HG03354 (cell line): ENCODE data around the gene FOXK2.
"Not testable (repeated sequence)": the region's sequence is repeated elsewhere in the genome, so short reads cannot be mapped to it uniquely, and the experiment has no call there.

Experiments
- ATAC-seq: cut with Tn5 transposase; IDR thresholded peaks from one replicate; pipeline ENCODE4 v1.9.1; 2021; ENCODE audit warnings: mild to moderate bottlenecking; ENCODE audit not compliant: unreplicated experiment, poor library complexity, severe bottlenecking

Gene FOXK2

GRCh38 chr17:82585935-82586575 is 66.5 kb downstream of the FOXK2 start:
- ATAC-seq, result not testable (repeated sequence)

DNA sequence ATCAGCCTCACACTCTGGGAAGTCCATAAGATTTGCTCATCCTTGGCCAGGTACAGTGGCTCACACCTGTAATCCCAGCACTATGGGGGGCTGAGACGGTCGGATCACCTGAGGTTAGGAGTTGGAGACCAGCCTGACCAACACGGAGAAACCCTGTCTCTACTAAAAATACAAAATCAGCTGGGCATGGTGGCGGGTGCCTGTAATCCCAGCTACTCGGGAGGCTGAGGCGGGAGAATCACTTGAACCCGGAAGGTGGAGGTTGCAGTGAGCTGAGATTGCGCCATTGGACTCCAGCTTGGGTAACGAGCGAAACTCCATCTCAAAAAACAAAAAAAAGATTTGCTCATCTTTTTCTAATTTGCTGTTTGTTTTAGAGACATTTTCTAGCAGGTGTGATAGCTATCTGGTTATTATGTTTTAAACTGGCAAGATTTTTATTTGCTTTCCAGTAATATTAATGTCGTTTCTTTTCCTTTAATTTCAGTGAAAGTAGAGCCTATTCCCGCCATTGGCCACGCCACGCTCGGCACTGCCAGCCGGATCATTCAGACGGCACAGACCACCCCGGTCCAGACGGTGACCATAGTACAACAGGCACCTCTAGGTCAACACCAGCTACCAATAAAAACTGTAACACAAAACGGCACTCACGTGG is 67.2 kb downstream of the FOXK2 start:
- no peak for ATAC-seq

- ATAC-seq, result no peak
Observed at GRCh38 chr17:82587234-82588086, 67.9 kb downstream of the FOXK2 start.

DNA sequence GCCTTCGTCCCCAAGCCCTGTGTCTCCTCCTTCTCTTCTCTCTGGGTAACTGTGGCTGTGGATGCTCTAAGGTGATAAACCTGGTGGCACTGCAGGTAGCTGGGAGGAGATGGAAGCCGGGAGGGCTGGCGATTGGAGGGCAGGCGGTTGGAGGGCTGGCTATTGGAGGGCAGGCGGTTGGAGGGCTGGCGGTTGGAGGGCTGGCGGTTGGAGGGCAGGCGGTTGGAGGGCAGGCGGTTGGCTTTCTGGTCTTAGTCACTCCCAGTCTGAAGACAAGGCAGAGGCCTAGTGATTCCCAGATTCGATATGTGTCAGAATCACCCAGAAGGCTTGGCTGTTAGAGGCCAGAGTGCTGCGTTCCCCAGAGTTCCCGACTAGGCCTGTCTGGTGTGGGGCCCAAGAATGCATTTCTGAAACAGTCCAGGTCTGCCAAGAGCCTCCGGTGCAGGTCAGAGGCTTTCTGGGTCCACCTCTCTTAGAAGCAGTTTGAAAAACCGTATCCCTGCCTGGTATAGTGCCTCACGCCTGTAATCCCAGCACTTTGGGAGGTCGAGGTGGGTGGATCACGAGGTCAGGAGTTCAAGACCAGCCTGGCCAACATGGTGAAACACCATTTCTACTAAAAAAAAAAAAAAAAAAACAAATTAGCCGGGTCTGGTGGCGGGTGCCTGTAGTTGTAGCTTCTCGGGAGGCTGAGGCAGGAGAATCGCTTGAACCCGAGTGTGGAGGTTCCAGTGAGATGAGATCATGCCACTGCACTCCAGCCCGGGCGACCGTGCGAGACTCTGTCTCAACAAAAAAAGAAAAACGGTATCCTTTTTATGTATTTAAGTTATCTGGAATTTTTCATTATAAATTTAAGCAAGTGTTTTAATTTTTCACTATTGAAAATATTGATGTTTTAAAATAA is 69.0 kb downstream of the FOXK2 start:
- no peak for ATAC-seq

GRCh38 chr17:82589851-82590180 is 70.3 kb downstream of the FOXK2 start:
- no peak for ATAC-seq

- ATAC-seq, result no peak
Observed at GRCh38 chr17:82590216-82590615, 70.7 kb downstream of the FOXK2 start.

DNA sequence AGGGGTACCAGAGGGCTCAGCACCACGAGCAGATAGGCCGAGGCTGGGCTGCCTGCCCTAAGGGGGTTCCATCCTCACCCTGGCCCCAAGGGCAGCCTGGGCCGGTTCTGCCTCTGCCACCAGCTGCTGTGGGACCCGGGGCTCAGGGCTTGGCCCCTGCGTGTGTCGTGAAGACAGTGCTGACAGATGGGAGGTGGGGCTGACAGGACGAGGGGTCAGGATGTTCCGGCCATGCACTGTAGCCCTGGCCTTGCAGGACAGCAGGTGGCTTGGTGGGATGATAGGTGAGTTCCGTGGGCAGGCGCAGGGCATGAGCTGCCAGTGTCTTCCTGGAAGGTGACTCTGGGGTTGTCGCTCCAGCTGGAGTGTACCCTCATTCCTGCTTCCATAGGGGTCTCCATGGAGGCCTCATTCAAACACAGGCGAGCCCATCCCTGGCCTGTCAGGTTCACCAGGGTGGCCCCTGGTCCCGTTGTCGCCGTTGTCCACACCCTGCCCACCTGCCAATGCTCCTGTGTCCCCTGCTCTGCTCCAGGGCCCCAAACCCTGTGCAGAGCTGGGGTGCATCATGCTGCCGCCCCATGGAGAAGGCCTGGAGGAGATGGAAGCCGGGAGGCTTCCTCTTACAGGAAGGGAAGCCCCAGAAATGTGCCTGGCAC is 71.5 kb downstream of the FOXK2 start:
- ATAC-seq, result no peak

GRCh38 chr17:82592289-82592766 is 72.8 kb downstream of the FOXK2 start:
- no peak for ATAC-seq

DNA sequence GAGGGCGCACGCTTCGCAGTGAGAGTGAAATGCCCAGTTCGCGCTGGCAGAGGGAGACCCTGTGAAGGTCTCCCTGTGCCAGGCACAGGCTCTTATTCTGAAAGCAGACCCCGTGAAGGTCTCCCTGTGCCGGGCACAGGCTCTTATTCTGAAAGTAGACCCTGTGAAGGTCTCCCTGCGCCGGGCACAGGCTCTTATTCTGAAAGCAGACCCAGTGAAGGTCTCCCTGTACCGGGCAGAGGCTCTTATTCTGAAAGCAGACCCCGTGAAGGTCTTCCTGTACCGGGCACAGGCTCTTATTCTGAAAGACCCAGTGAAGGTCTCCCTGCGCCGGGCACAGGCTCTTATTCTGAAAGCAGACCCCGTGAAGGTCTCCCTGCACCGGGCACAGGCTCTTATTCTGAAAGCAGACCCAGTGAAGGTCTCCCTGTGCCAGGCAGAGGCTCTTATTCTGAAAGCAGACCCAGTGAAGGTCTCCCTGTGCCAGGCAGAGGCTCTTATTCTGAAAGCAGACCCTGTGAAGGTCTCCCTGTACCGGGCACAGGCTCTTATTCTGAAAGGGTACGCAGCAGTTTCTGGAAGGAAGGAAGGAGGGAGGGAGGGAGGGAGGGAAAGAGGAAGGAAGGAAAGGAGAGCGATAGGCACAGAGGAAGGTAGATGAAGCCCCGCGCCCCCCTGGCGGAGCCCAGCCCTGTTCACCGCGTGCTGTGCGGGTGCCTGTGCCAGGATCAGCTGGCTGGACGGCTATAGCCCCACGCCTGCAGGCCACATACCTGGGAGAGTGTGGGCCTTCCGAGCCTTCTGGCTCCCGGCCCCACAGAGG is 73.4 kb downstream of the FOXK2 start:
- ATAC-seq, result no peak

GRCh38 chr17:82593590-82594087 is 74.1 kb downstream of the FOXK2 start:
- no peak for ATAC-seq

DNA sequence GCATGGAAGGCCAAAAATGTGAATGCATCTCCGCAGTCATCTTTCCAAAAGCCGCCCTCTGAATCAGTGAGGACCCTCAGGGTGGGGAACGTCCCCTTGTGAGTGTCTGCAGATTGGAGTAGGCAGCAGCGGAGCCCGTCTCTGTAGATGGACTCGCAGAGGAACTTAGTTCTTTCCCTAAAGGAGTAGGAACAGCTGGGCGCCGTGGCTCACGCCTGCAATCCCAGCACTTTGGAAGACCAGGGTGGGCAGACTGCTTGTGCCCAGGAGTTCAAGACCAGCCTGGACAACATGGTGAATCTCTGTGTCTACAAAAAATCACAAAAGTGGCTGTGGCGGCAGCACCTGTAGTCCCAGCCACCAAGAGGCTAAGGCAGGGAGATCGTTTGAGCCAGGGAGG is 75.0 kb downstream of the FOXK2 start:
- ATAC-seq, result no peak

DNA sequence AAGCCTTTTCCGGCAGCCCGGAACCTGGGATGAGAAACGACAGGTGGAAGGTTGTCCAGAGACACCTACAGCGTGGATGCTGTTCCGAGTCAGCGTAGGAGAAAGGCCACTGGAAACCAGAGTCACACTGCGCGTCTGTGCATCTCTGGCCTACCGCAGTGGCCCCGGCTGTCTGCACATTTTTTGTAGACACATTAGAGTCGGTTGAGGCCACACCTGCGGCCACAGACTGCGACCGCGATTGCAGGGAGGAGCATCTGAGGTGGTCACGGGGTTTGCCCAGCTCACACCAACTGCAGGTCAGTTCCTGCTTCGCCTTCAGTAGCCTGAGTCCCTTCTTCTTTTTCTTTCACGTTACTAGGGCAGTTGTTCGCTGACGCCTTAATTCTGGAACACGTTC is 76.4 kb downstream of the FOXK2 start:
- ATAC-seq, result no peak

GRCh38 chr17:82596296-82596695 is 76.8 kb downstream of the FOXK2 start:
- ATAC-seq, result no peak

DNA sequence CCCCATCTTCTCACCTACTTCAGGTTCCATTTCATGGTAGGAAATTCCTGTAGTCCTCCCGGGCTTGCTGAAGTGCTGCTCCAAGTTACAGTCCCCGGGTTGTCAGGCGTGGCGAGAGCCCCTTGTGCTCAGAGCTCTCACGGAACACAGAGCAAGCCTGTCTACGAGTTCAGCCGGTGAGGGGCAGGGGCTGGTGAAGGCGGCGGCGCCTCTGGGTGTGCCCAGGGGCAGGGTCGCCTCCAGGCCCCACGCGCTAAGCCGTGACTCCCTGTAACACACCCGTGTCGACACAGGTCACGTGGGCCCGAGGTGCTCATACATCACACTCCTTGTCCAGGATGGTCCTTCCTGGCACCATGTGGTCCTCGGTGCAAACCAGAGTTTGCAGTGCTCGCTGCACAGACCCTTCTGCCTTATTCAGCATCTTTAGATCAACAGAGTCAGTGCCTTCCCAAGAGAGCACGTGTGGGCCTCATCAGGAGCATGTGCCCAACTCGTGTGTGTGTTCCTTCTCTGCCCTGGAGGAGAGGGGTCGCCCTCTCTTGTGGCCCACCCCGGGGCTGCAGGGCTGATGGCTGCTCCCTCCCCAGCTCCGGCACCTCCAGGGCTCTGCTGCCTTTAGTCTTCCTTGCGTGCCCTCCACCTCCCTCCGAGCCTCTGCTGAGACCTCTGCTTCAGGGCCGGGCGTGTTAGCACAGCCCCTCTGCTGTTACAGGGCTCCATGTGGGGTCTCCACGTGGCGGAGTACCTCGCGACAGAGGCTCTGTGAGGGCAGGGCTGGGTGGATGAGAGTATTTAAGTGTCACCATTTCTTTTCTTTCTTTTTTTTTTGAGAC is 77.5 kb downstream of the FOXK2 start:
- no peak for ATAC-seq

DNA sequence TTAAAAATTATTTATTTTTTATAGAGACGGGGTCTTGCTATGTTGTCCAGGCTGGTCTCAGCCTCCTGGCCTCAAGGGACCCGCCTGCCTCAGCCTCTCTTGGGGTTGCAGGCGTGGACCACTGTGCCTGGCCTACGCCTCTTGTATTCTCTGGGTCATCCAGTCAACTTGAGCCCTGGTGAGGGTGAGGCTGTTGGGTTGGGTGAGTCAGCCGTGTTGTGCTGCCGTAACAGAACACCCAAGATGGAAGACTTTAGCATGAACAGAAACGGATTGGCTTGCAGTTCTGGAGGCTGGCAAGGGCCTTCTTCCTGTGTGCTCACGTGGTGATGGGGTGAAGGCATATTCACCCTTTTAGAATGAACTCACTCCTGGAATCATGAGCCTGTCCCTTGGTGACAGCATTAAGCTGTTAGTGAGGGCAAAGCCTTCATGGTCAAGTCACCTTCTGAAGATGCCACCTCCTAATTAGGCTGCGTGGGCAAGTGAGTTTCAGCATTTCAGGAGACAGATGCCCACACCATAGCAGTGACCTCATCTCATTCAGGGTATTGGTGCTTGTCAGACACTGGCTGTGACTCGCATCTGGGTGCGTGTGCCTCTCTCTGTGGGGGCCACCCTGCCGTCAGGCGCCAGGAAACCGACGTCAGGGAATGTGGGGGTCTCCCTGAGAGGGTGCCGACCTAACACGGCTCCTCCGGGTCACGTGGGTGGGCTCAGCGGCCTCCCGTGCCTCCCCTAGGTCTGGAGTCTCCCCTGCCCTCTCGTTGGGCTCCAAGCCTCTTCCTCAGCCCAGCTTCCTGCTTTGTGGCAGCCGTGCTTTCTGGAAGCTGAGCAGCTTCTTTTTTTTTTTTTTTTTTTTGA is 79.0 kb downstream of the FOXK2 start:
- ATAC-seq, result no peak
